SKM-1 (cell line): ENCODE data around the gene FAM124B.

Experiments
- DNase-seq: peaks from one replicate; lab custom pipeline; 2025; ENCODE audit not compliant: unreplicated experiment; lab: John Stamatoyannopoulos, UW

FAM124B gene

DNA sequence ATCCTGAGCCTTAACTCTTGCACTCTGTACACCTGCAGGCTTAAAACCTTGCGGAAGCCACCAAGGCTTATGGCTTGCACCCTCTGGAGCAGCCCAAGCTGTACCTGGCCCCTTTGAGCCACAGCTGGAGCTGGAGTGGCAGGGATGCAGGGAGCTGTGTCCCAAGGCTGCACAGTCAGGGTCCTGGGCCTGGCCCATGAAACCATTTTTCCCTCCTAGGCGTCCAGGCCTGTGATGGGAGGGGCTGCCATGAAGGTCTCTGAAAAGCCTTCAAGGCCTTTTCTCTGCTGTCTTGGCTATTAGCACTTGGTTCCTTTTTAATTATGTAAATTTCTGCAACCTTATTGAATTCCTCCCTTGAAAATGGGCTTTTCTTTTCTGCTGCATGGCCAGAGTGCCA, 56.4 kb downstream of the FAM124B start:
- no peak for DNase-seq

DNA sequence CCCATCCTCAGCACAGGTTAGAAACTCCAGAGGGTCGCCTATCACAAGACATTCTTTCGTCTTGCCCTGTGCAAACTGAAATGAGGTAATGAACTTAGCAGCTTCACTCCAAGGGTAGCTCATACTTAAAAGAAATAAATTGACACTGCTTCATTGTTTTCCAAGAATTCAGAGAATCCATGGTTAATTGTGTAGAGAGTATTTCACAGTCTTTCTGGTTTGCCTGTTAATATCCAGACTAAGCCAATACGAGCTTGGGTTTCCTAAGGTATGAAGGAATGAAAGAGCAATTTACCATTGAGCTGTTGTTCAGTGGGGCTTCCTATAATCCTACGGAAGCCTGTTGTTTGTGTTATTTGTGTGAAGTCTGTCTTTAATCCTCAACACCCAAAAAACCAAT, 58.7 kb downstream of the FAM124B start:
- no peak for DNase-seq

DNA sequence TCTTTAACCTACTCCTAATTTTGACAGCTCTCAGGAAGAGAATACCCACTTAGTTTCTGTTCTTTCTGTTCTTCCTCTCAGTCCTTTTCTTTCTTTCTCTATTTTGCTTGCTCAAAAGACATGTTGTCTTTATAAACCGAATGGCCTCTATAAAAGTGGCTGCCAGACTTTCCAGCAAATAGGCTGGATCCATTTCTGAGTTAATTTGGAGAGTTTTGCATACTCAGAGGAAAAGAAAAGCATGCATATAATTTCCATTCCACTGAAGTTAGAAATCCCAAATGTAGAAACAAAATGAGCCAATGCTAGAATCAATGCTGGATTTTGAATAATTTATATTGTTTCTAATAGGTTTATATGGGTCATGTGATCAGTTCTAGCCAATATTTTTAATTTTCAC, 65.9 kb downstream of the FAM124B start:
- DNase-seq, result no peak

- DNase-seq, result no peak
Measured at GRCh38 chr2:224334726-224335125, 67.2 kb downstream of the FAM124B start.

GRCh38 chr2:224333726-224334482, 68.0 kb downstream of the FAM124B start:
- DNase-seq, result no peak

GRCh38 chr2:224331698-224332097, 70.2 kb downstream of the FAM124B start:
- no peak for DNase-seq

DNA sequence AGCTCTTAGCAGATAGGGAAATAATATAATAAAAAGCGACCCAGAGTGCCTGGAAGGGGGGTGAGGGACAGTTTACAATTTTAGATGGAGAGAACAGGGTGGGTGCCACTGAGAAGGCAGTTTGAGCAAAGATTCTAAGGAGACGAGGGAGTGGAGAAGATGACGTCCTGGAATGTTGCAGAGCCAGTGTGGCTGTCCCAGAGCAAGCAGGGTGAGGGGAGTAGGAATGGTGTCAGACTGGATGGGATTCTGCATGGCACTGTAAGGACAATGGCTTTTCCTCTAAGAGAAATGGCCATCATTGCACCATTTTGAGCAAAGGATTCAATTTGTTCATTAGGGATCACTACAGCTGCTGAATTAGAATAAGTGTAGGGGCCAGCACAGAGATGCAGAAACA, 73.1 kb downstream of the FAM124B start:
- DNase-seq, result no peak
